ENCODE results near the gene TACSTD2.
"Not testable (repeated sequence)": the region's sequence is repeated elsewhere in the genome, so short reads cannot be mapped to it uniquely, and the experiment has no call there.

TACSTD2 gene

GRCh38 chr1:58576727-58577653 lies at the start of gene TACSTD2:
TSS of gene TACSTD2 (minus strand) at chr1:58577252. CDS start at chr1:58577156, 96 bp downstream.
- no peak for DNase-seq (ENCODE audit: extremely low read depth in 1 of 2, low read depth in 1 of 2)

- DNase-seq (ENCODE audit: extremely low read depth in 1 of 2, low read depth in 1 of 2): no peak
Observed at GRCh38 chr1:58626293-58626692, 49.2 kb upstream of the TACSTD2 start.

GRCh38 chr1:58623259-58623658 lies 46.2 kb upstream of the TACSTD2 start:
- DNase-seq (ENCODE audit: extremely low read depth in 1 of 2, low read depth in 1 of 2): not testable (repeated sequence)

- no peak for DNase-seq (ENCODE audit: extremely low read depth in 1 of 2, low read depth in 1 of 2)
Observed at GRCh38 chr1:58622571-58622970, 45.5 kb upstream of the TACSTD2 start.

- DNase-seq (ENCODE audit: extremely low read depth in 1 of 2, low read depth in 1 of 2): no peak
Observed at GRCh38 chr1:58621391-58621790, 44.3 kb upstream of the TACSTD2 start.

- no peak for DNase-seq (ENCODE audit: extremely low read depth in 1 of 2, low read depth in 1 of 2)
Observed at GRCh38 chr1:58620926-58621325, 43.9 kb upstream of the TACSTD2 start.

GRCh38 chr1:58620259-58620658 lies 43.2 kb upstream of the TACSTD2 start:
- DNase-seq (ENCODE audit: extremely low read depth in 1 of 2, low read depth in 1 of 2): no peak

GRCh38 chr1:58619286-58620054 lies 42.4 kb upstream of the TACSTD2 start:
- DNase-seq (ENCODE audit: extremely low read depth in 1 of 2, low read depth in 1 of 2): no peak

GRCh38 chr1:58618303-58618702 lies 41.3 kb upstream of the TACSTD2 start:
- no peak for DNase-seq (ENCODE audit: extremely low read depth in 1 of 2, low read depth in 1 of 2)

GRCh38 chr1:58611861-58612385 lies 34.9 kb upstream of the TACSTD2 start:
- no peak for DNase-seq (ENCODE audit: extremely low read depth in 1 of 2, low read depth in 1 of 2)

- DNase-seq (ENCODE audit: extremely low read depth in 1 of 2, low read depth in 1 of 2): no peak
Observed at GRCh38 chr1:58608945-58609344, 31.9 kb upstream of the TACSTD2 start.

- DNase-seq (ENCODE audit: extremely low read depth in 1 of 2, low read depth in 1 of 2): no peak
Observed at GRCh38 chr1:58608297-58608696, 31.2 kb upstream of the TACSTD2 start.

GRCh38 chr1:58607391-58607790 lies 30.3 kb upstream of the TACSTD2 start:
- DNase-seq (ENCODE audit: extremely low read depth in 1 of 2, low read depth in 1 of 2): no peak

- not testable (repeated sequence) for DNase-seq (ENCODE audit: extremely low read depth in 1 of 2, low read depth in 1 of 2)
Observed at GRCh38 chr1:58601921-58602320, 24.9 kb upstream of the TACSTD2 start.

GRCh38 chr1:58597996-58598395 lies 20.9 kb upstream of the TACSTD2 start:
- DNase-seq (ENCODE audit: extremely low read depth in 1 of 2, low read depth in 1 of 2): no peak

- no peak for DNase-seq (ENCODE audit: extremely low read depth in 1 of 2, low read depth in 1 of 2)
Observed at GRCh38 chr1:58597076-58597475, 20.0 kb upstream of the TACSTD2 start.

- DNase-seq (ENCODE audit: extremely low read depth in 1 of 2, low read depth in 1 of 2): no peak
Observed at GRCh38 chr1:58596631-58597052, 19.6 kb upstream of the TACSTD2 start.

GRCh38 chr1:58594546-58594945 lies 17.5 kb upstream of the TACSTD2 start:
- no peak for DNase-seq (ENCODE audit: extremely low read depth in 1 of 2, low read depth in 1 of 2)

GRCh38 chr1:58592522-58593134 lies 15.6 kb upstream of the TACSTD2 start:
- DNase-seq (ENCODE audit: extremely low read depth in 1 of 2, low read depth in 1 of 2): no peak

- no peak for DNase-seq (ENCODE audit: extremely low read depth in 1 of 2, low read depth in 1 of 2)
Observed at GRCh38 chr1:58591806-58592205, 14.8 kb upstream of the TACSTD2 start.

GRCh38 chr1:58590019-58590418 lies 13.0 kb upstream of the TACSTD2 start:
- DNase-seq (ENCODE audit: extremely low read depth in 1 of 2, low read depth in 1 of 2): no peak

Measured in activated CD8-positive, alpha-beta memory T cell treated with anti-CD3 and anti-CD28 coated beads for 1 hour (primary cell).